Measurements from ENCODE around the gene MSI1. TPM values are rescaled to one million over a fixed set of nuclear protein-coding genes. Genes with fewer than 3 reads are reported as not detected.
A peak's percentile ranks its signal among the peaks of the same experiment; 100 is the strongest.

The MSI1 gene
- total and polyA plus RNA-seq, 12 donors, result 1.1 to 9.6 (median 5.5) TPM

DNA sequence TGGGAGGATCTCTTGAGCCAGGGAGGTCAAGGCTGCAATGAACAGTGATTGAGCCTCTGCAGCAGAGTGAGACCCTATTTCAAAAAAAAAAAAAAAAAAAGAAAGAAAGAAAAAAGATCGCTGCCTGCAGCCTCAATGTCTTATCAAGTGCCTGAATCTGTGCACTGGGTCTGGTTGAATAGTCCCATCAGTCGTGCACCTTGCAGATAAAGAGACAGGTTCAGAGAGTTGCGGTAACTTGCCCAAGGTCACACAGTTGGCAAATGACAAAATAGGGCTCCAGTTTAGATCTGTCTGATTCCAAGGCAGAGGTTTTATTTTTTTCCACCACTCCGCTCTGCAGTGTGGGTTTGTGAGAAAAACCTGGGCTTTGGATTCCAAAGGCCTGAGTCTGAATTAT, 40.7 kb downstream of the MSI1 start:
- no peak overlapping the region for H3K27ac ChIP-seq
- H3K9me3 ChIP-seq, result no peaks in the 10 kb centered on the region
- TF ChIP-seq, protein P1, sequence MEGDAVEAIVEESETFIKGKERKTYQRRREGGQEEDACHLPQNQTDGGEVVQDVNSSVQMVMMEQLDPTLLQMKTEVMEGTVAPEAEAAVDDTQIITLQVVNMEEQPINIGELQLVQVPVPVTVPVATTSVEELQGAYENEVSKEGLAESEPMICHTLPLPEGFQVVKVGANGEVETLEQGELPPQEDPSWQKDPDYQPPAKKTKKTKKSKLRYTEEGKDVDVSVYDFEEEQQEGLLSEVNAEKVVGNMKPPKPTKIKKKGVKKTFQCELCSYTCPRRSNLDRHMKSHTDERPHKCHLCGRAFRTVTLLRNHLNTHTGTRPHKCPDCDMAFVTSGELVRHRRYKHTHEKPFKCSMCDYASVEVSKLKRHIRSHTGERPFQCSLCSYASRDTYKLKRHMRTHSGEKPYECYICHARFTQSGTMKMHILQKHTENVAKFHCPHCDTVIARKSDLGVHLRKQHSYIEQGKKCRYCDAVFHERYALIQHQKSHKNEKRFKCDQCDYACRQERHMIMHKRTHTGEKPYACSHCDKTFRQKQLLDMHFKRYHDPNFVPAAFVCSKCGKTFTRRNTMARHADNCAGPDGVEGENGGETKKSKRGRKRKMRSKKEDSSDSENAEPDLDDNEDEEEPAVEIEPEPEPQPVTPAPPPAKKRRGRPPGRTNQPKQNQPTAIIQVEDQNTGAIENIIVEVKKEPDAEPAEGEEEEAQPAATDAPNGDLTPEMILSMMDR (IDR thresholded peaks at IDR 0.05), result no peak
- peaks cover 0 to 5% (median 0%) of the 10 kb centered on the region in 7 donors for H3K27me3 ChIP-seq
- no peak for DNase-seq
- no peak for ATAC-seq
- H3K4me3 ChIP-seq, result no peak overlapping the region
- 80 to 84% methylated on average over 4 of the region's 4 CpGs for WGBS, 2 donors
- intact Hi-C loops (cut with DNase I), result loop anchor here in 1 of 10 donors (5.0 kb wide), 1 partner anchor 769 kb away; no protein-coding TSS in a partner anchor
- no peaks in the 10 kb centered on the region for H3K36me3 ChIP-seq
- H3K4me1 ChIP-seq, result peaks cover 0 to 8% (median 0%) of the 10 kb centered on the region in 9 donors

DNA sequence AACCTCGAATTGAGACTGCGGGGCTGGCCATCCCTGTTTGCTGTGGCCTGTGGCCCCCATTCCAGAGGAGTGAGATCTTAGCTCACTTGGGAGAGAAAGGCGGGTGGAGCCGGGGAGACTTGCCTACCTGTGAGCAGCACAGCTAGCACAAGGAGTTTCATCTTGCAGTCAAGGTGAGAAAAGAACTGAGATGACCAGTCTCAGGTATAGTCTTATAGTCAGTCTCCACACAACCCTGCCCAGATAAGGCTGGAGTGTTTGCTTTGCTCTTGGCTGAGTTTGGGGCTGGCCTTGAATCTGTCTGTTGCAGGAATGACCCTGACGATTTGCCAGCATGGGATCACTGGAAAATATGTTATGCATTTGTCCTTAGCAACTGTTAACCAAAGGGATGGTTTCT, 41.4 kb downstream of the MSI1 start, which contains the start of gene PLA2G1B:
Gene PLA2G1B, minus strand, starts transcription at position 187 of the 400 bp plus-strand sequence. Its CDS starts 26 bp downstream, at position 161.
- DNase-seq, result no peak
- Histone ChIP-seq H3K4me3 (no peak within 1 kb of the TSS), H3K4me1 (peaks cover 0 to 8% (median 0%) of the 10 kb centered on the region in 9 donors), H3K9me3 (no peaks in the 10 kb centered on the region), H3K27ac (no peak within 1 kb of the TSS), H3K27me3 (peaks cover 0 to 5% (median 0%) of the 10 kb centered on the region in 7 donors), H3K36me3 (no peaks in the 10 kb centered on the region)
- TF ChIP-seq, protein P1 (IDR thresholded peaks at IDR 0.05), result no peak
- ATAC-seq, result no peak
- intact Hi-C loops (cut with DNase I), result loop anchor here in 1 of 10 donors (5.0 kb wide), 1 partner anchor 770 kb away; no protein-coding TSS in a partner anchor
- 76% methylated on average over 5 of the region's 5 CpGs for WGBS, 2 donors

DNA sequence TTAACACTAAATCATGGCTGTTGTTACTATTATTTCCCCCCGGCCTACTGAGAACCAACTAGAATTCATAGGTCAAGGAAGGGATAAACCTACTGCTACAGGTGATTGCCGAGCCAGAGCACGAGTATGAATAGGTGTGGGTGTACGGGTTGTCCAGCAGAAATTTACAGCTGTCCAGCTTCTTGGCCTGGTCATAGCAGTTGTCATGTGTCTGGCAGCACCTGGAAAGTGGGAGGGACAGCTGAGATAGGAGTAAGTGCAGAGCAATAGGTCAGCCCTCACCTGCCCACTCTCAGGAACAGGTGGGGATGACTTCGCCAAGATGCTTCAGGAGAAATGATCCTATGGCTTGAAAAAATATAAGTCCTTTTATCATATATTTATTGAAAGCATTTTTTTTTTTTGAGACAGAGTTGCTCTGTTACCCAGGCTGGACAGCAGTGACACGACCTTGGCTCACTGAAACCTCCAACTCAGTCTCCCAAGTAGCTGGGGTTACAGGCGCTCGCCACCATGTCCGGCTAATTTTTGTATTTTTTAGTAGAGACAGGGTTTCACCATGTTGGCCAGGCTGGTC, 44.0 kb downstream of the MSI1 start:
- Histone ChIP-seq H3K27me3 (peaks cover 0 to 5% (median 0%) of the 10 kb centered on the region in 7 donors), H3K27ac (no peak overlapping the region), H3K4me1 (peaks cover 0 to 8% (median 0%) of the 10 kb centered on the region in 9 donors), H3K9me3 (no peaks in the 10 kb centered on the region), H3K36me3 (no peaks in the 10 kb centered on the region), H3K4me3 (no peak overlapping the region)
- ATAC-seq (peak in 1 of 8 donors; percentile 44), DNase-seq (no peak)
- WGBS, 2 donors, result 61 to 70% methylated on average over 9 of the region's 9 CpGs
- TF ChIP-seq, protein P1 (IDR thresholded peaks at IDR 0.05), result no peak
- intact Hi-C loops (cut with DNase I), result loop anchor here in 1 of 10 donors (5.0 kb wide), 1 partner anchor 772 kb away; no protein-coding TSS in a partner anchor

- ATAC-seq, result no peak
- Histone ChIP-seq H3K4me1 (peaks cover 0 to 8% (median 0%) of the 10 kb centered on the region in 9 donors), H3K9me3 (no peaks in the 10 kb centered on the region), H3K27me3 (no peaks in the 10 kb centered on the region), H3K27ac (no peak overlapping the region), H3K36me3 (no peaks in the 10 kb centered on the region), H3K4me3 (no peak overlapping the region)
- TF ChIP-seq, protein P1 (IDR thresholded peaks at IDR 0.05), result no peak
- 91 to 97% methylated on average over 2 of the region's 2 CpGs for WGBS, 2 donors
- no peak for DNase-seq
- intact Hi-C loops (cut with DNase I), result no loop called here
These were observed 45.2 kb downstream of the MSI1 start for GRCh38 chr12:120323772-120324171.
